ENCODE data around the gene UBE2E2.

DNA sequence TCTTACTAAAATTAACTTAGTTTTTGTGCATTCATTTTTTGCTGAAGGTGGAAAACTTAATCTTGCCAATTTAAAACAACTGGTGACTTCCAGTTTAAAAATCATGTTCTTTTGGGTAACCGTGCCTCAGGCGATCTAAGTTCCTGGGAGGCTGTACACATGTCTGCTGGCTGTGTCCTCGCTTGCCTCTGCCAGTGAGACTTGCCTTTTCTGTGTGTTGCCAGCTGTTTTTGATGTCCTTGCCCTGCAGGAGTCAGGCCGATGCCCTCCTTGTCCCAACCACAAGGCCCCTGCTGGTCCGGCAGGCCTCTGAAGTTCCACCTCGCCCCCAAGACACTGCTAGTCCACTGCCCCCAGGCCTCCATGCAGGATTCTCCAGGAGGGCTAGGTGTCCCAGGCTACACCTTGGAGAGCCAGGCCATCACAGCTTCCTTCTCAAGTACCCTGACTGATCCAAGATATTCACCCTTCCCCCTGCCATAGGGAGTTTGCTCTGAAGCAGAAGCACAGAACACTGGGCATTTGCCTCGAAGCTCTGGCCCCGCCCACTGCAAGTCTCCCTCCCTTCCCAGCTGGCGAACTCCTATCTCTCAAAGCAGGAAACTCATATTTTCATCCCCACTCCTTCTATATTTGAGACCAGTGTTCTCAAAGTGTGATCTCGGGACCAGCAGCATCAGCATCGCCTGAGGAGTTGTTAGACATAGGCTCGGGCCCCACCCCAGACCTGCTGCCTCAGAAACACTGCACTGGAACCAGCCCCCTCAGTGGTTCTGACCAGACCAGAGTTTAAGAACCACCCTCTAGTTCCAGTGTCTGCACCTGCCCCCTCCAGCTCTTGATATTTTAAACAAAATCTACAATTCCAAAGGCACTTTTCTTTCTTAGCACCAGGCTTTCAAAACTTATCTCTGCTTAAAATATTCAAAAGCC lies 416.8 kb downstream of the UBE2E2 start:
- TF ChIP-seq, protein P1, sequence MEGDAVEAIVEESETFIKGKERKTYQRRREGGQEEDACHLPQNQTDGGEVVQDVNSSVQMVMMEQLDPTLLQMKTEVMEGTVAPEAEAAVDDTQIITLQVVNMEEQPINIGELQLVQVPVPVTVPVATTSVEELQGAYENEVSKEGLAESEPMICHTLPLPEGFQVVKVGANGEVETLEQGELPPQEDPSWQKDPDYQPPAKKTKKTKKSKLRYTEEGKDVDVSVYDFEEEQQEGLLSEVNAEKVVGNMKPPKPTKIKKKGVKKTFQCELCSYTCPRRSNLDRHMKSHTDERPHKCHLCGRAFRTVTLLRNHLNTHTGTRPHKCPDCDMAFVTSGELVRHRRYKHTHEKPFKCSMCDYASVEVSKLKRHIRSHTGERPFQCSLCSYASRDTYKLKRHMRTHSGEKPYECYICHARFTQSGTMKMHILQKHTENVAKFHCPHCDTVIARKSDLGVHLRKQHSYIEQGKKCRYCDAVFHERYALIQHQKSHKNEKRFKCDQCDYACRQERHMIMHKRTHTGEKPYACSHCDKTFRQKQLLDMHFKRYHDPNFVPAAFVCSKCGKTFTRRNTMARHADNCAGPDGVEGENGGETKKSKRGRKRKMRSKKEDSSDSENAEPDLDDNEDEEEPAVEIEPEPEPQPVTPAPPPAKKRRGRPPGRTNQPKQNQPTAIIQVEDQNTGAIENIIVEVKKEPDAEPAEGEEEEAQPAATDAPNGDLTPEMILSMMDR (conservative IDR thresholded peaks at IDR 0.05 in 1 of 2, IDR thresholded peaks at IDR 0.05 in 1 of 2; ENCODE audit: extremely low read depth in 1 of 2, insufficient read depth in 1 of 2, low read depth in 1 of 2, low read length in 2 of 2): no peak
- TF ChIP-seq EZH2 (IDR thresholded peaks at IDR 0.05; ENCODE audit: borderline replicate concordance, low read length): no peak
